HG02610 (cell line): ENCODE data around the gene PRDM16.

ENCODE experiments used
- ATAC-seq: cut with Tn5 transposase; IDR thresholded peaks from one replicate; pipeline ENCODE4 v1.9.1; 2021; ENCODE audit warnings: mild to moderate bottlenecking, moderate library complexity; ENCODE audit not compliant: unreplicated experiment

Gene PRDM16

GRCh38 chr1:3174487-3175247, 105.7 kb downstream of the PRDM16 start:
- no peak for ATAC-seq

DNA sequence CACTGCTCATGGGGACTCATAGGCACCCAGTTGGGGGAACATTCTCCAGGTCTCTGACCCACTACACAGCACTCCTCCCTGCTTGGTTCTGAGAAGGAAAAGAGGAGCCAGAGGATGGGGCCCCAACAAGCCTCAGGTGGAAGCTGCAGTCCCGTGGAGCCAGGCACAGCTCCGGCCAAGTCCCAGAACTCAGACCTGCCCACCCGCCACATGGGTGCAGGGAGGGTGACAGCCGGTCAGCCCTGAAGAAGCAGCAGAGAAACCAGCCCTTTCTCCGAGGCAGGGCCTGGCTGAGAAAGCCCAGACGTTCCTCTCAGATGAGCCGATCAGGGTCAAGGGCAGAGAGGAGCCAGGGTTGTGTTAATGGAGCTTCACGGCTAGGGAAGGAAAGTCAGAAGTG, 106.5 kb downstream of the PRDM16 start:
- ATAC-seq: no peak

DNA sequence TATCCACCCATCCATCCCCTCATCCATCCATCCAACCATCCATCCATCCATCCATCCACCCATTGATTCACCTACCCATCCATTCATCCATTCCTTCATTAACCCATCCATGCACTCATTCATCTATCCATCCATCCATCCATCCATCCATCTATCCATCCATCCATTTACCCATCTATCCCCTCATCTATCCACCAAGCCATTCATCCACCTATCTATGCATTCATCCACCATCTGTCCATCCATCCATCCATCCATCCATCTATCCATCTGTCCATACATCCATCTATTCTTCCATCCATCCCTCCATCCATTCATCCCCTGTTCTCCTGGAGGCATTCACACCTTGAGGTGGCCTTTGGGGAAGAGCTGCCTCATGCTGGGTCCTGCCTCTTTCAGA, 107.0 kb downstream of the PRDM16 start:
- ATAC-seq: no peak

DNA sequence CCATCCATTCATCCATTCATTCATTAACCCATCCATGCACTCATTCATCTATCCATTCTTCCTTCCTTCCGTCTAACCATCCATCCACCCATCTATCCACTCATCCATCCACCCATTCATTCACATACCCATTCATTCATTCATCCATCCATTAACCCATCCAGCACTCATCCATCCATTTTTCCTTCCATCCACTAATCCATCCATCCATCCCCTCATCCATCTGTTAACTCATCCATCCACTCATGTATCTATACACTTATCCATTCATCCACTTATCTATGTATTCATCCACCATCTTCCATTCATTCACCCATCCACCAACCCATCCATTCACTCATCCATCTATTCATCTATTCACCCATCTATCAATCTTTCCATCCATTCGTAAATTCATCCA, 107.8 kb downstream of the PRDM16 start:
- no peak for ATAC-seq

DNA sequence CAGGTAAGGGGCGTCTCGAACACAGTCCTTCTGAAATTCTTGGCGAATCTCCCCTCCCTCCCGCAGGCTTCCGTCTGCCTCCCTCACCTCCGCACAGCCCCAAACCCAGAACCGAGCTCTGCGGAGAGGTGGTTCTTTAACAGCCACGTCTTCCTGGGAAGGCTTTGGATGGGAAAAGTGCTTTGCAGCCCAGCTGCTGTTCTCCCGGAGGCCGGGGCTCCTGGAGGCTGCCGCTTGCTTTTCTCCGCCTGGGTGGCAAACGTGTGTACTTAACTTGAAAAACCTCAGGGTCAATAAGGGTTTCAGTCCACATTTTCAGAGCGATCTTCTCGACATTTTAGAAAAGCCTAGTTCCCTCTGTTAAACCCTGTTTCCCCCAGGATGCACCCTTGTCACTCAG, 109.3 kb downstream of the PRDM16 start:
- ATAC-seq: no peak

DNA sequence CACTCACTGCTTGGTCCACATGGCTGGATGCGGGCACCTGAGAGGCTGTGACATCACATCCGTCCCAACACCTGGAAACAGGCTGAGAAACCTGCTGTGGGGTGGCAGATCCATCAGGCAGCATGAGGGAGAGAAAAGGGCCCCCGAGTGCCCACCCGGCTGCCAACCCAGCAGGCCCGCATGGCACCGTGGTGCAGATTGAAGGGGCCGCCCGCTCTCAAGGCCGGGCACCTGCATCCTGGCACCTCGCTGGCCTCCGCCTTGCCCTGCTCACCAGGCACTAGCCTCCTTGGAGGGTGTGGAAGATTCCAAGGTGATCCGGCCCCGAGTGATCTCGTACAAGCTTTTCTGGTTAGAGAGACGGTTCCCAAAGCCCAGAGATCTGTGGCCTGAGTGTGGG, 110.5 kb downstream of the PRDM16 start:
- no peak for ATAC-seq

DNA sequence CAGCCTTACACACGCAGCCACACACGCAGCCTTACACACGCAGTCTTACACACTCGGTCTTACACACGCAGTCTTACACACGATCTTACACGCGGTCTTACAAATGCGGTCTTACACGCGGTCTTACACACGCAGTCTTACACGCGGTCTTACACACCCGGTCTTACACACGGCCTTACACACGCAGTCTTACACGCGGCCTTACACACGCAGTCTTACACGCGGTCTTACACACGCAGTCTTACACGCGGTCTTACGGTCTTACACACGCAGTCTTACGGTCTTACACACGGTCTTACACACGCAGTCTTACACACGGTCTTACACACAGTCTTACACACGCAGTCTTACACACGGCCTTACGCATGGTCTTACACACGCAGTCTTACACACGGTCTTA, 111.9 kb downstream of the PRDM16 start:
- ATAC-seq: no peak

GRCh38 chr1:3181956-3182355, 113.0 kb downstream of the PRDM16 start:
- no peak for ATAC-seq

- ATAC-seq: no peak
These were observed 114.4 kb downstream of the PRDM16 start for GRCh38 chr1:3183411-3183810.

DNA sequence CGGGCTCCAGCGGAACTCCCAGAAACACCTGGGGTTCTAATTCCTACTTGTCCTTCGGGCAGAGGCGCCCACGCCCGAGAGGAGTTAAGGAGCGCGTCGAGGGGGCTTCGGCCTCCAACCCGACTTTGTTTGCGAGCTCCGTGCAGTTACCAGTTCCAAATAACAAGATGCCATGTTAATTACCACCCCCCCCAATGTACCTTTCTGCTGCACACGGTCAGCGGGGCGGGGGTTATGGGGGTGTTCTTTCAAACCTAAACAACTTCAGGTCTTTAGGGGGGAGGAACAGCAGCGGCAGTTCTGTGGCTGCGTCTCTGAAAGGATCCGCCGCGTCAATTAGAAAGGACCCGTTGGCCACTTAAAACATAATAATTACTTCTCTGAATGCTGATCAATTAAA, 114.8 kb downstream of the PRDM16 start:
- ATAC-seq: no peak

DNA sequence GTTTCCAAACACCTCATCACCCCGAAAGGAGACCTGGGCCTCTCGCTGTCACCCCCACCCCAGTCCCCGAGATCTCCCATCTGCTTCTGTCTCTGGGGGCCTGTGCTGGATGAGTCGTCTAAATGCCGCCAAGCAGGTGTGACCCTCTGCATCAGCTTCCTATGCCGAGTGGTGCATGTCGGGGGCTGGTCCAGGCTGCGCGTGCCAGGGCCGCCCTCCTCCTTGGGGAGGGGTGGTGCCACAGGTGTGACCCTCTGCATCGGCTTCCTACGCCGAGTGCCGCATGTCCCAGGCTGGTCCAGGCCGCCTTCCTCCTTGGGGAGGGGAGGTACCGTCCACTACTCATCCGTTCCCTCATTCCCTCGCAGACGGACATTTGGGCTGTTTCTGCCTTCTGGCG, 115.7 kb downstream of the PRDM16 start:
- ATAC-seq: no peak

DNA sequence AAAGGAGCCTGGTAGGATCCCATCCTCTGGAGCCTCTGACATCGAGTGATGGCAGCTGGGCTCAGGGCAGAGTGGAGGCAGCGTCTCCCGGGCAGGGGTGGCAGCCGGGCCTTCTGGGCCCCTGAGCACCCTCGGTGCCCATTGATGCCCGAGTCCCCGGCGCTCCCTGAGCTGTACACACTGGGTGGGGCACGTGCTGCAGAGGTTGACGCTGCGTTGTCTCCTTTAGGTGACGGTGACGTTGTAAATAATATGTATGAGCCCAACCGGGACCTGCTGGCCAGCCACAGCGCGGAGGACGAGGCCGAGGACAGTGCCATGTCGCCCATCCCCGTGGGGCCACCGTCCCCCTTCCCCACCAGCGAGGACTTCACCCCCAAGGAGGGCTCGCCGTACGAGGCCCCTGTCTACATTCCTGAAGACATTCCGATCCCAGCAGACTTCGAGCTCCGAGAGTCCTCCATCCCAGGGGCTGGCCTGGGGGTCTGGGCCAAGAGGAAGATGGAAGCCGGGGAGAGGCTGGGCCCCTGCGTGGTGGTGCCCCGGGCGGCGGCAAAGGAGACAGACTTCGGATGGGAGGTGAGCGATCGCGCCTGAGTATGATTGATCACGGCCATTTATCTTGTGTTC, 117.0 kb downstream of the PRDM16 start:
- no peak for ATAC-seq

GRCh38 chr1:3186526-3186921, 117.5 kb downstream of the PRDM16 start:
- ATAC-seq: no peak

DNA sequence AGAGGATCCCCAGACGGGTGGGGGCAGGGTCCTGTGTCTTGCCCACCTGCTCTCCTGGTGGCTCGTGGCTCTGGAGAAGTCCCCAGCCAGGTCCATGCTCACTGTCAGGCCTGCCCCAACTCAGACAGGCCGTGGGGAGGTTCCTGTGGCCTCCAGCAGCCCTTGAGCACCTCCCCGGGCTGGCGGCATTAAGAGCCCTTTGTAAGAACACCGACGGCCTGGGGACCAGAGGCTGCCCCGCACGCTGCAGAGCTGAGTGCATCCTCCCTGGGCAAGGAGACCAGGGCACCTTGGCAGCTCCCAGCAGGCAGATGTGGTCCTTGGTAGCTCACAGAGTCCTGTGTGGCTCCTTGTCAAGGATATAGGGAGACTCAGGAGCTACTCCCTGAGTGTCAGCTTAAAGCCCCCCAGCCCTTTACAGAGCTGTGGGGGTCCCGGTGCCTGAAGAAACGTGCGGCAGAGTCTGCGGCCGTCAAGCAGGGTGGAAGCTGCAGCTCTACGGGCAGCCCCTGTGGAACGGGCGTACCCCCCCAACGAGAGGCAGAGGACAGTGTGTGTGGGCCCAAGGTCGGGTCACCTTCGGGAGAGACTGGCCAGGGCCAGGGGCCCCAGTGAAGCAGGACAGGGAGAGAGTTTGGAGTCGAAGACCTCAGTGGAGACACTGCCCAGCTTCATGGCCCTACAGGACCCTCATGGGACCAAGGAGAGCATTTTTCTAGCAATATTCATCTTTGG, 118.6 kb downstream of the PRDM16 start:
- no peak for ATAC-seq

DNA sequence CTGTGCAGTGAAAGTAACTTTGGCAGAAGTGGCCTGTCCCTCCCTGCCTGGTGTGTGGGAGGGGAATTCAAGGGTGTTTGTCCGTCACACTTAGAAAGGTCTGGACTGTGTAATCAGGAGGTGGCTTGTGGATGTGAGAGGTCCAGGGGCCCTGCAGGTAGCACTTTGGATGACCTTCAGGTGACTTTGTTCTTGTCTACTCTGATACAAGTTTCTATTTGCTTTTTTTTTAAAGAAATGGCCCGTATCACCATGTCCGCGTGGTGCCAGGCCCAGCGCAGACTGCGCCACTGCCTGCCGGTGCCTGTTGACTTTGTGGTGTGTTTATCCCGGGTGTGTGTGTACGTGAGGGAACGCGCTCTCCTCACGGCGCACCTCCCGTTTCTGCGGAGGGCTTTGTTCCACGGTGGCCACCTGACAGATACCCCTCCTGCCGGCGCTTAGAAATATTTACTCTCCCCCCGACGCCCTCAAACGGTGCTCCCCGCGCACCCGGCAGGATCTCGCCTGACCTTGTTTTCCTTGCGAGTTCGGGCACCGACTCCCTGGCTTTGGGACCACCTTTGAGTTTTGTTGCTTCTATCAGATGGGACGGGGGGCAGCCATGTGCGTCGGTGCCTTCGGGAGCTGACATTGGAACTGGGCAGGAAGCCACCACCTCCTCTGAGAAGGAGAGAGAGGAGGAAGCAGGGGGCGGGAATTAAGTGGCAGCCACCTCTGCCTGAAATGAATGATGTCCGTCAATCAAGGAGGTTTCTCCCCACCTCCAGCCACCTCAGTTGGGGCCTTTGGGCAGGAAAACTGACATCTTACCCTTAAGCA, 119.4 kb downstream of the PRDM16 start:
- no peak for ATAC-seq

GRCh38 chr1:3190256-3191041, 121.4 kb downstream of the PRDM16 start:
- no peak for ATAC-seq

DNA sequence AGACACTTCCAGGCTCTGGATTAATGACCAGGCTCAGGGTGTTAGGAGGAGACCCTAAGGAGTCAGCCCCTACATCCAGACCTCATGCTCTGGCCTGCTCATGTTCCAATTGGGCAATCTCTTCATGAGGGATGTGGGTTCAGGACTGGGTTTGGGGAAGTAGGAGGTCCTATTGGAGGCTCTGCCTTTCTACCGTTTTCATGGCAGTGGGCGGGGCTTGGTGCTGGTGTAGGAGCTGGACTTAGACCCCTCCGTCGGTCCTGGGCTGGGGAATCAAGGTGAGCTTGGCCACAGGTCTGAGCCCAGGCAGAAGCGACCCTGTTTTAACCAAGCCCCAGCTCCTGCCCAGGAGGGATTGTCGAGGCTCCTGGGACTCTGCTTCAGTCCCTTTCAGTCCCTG, 123.4 kb downstream of the PRDM16 start:
- no peak for ATAC-seq

DNA sequence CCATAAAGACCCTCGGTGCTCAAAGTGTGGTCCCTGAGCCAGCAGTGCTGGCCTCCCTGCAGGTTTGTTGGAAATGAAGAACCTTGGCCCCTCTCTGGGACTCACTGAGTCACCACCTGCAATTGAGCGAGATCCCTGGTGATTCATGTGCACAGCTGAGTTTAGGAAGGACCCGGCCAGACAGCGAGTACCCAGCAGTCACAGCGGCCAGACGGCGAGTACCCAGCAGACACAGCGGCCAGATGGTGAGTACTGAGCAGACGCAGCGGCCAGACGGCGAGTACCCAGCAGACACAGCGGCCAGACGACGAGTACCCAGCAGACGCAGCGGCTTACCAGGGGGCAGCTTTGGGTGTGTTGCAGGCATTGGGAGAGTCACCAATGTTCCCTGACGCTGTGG, 123.8 kb downstream of the PRDM16 start:
- no peak for ATAC-seq

- ATAC-seq: no peak
These were observed 124.8 kb downstream of the PRDM16 start for GRCh38 chr1:3193811-3194210.

- no peak for ATAC-seq
These were observed 125.9 kb downstream of the PRDM16 start for GRCh38 chr1:3194760-3195479.
